Left colon (tissue), 2 donors: ENCODE measurements around the gene AATF. TPM values are rescaled to one million over a fixed set of nuclear protein-coding genes. Genes with fewer than 3 reads are reported as not detected.

ENCODE experiments used
- ATAC-seq: fragments of 200-7000 bp; cut with Tn5 transposase; one replicate; pipeline ENCODE4 v1.9.1; 2020; ENCODE audit warnings: mild to moderate bottlenecking, moderate library complexity
- DNase-seq, 2 donors: peaks; one replicate each; pipeline ENCODE4 v3.0.0-alpha.2; 2020
- intact Hi-C, 2 donors: fragments of 100-400 bp; cut with DNase I in 1 of 2; cut with micrococcal nuclease in 1 of 2; formaldehyde crosslinking; loops; one replicate each; pipeline versions ENCODE4 v1.11.2 to v1.14.0; 2022; cut with DNase I, micrococcal nuclease
- total RNA-seq, 2 donors: library from RNA; stranded (reverse); fragmentation: NEBNext Ultra II Directional; extraction: Animal tissue kit (Norgen Biotek cat#: 25700); gene quantifications; one replicate each; pipeline ENCODE4 v1.2.1, GENCODE V29; 2021
- donor health status: DM: no; HTN: no; CAD: no.
- donor health status: DM: yes; HTN: yes; CAD: no.

The AATF gene
- total RNA-seq, 2 donors from 2014 or later, result 33.6 to 36.5 TPM

- DNase-seq, result no peak
Measured at GRCh38 chr17:36939802-36940312, 8.9 kb upstream of the AATF start.

GRCh38 chr17:36940313-36941264, 8.2 kb upstream of the AATF start:
- intact Hi-C loops, result no loop called here
- ATAC-seq, result no peak
- DNase-seq, result no peak

More at GRCh38 chr17:36939802-36940312, 8.9 kb upstream of the AATF start:
- intact Hi-C loops, result no loop called here
- no peak for ATAC-seq

GRCh38 chr17:36941265-36942010, 7.3 kb upstream of the AATF start:
- no peak for ATAC-seq

GRCh38 chr17:36942019-36942599, 6.6 kb upstream of the AATF start:
- DNase-seq (no peak), ATAC-seq (no peak)
- intact Hi-C loops, result no loop called here

More at GRCh38 chr17:36941265-36942010, 7.3 kb upstream of the AATF start:
- intact Hi-C loops, result no loop called here
- DNase-seq, result no peak

- ATAC-seq (no peak), DNase-seq (no peak)
- intact Hi-C loops, result no loop called here
Measured at GRCh38 chr17:36942631-36943125, 6.1 kb upstream of the AATF start.

GRCh38 chr17:36943250-36944191, 5.2 kb upstream of the AATF start:
- DNase-seq (no peak), ATAC-seq (no peak)
- intact Hi-C loops, result no loop called here

- no peak for ATAC-seq
- intact Hi-C loops, result no loop called here
- DNase-seq, result no peak
Measured at GRCh38 chr17:36944553-36944952, 4.2 kb upstream of the AATF start.

GRCh38 chr17:36945140-36945539, 3.6 kb upstream of the AATF start:
- DNase-seq, result no peak
- intact Hi-C loops, result no loop called here

GRCh38 chr17:36945959-36946725, 2.6 kb upstream of the AATF start:
- intact Hi-C loops, result no loop called here
- ATAC-seq (no peak), DNase-seq (no peak)

More at GRCh38 chr17:36945140-36945539, 3.6 kb upstream of the AATF start:
- ATAC-seq, result no peak

GRCh38 chr17:36946726-36947091, 2.0 kb upstream of the AATF start:
- no peak for ATAC-seq

GRCh38 chr17:36947922-36948716, 635 bp upstream of the AATF start:
- DNase-seq (no peak), ATAC-seq (peak; percentile 51)
- intact Hi-C loops, result no loop called here

More at GRCh38 chr17:36946726-36947091, 2.0 kb upstream of the AATF start:
- DNase-seq, result no peak
- intact Hi-C loops, result no loop called here

GRCh38 chr17:36949461-36949927, 740 bp downstream of the AATF start:
- no peak for DNase-seq
- ATAC-seq, result peak; percentile 46
- intact Hi-C loops, result no loop called here

- ATAC-seq (no peak), DNase-seq (no peak)
- intact Hi-C loops, result no loop called here
Measured at GRCh38 chr17:36950027-36950426, 1.3 kb downstream of the AATF start.

- no peak for DNase-seq
- no peak for ATAC-seq
- intact Hi-C loops, result no loop called here
Measured at GRCh38 chr17:36951084-36951789, 2.5 kb downstream of the AATF start.

- intact Hi-C loops, result no loop called here
- no peak for DNase-seq
- ATAC-seq, result no peak
Measured at GRCh38 chr17:36971508-36971907, 22.8 kb downstream of the AATF start.

- DNase-seq, result no peak
- peak; percentile 70 for ATAC-seq
- intact Hi-C loops, result no loop called here
Measured at GRCh38 chr17:36972186-36972700, 23.5 kb downstream of the AATF start.
